WI38 (cell line): ENCODE measurements around the gene SLC25A10.
A peak's percentile ranks its signal among the peaks of the same experiment; 100 is the strongest.

Experiments used
- H3K4me3 ChIP-seq: 2 replicates; pipeline ENCODE4 v1.5.1; 2011; ENCODE audit warnings: low read depth, mild to moderate bottlenecking, control low read depth, low read length
- TF ChIP-seq, protein P1 (sequence below): IDR thresholded peaks from 2 replicates; pipeline ENCODE4 v1.5.1; 2012; ENCODE audit warnings: low read depth, mild to moderate bottlenecking, control low read depth, low read length

The SLC25A10 gene

GRCh38 chr17:81682565-81683207 is 29.4 kb upstream of the SLC25A10 start:
- TF ChIP-seq, protein P1, sequence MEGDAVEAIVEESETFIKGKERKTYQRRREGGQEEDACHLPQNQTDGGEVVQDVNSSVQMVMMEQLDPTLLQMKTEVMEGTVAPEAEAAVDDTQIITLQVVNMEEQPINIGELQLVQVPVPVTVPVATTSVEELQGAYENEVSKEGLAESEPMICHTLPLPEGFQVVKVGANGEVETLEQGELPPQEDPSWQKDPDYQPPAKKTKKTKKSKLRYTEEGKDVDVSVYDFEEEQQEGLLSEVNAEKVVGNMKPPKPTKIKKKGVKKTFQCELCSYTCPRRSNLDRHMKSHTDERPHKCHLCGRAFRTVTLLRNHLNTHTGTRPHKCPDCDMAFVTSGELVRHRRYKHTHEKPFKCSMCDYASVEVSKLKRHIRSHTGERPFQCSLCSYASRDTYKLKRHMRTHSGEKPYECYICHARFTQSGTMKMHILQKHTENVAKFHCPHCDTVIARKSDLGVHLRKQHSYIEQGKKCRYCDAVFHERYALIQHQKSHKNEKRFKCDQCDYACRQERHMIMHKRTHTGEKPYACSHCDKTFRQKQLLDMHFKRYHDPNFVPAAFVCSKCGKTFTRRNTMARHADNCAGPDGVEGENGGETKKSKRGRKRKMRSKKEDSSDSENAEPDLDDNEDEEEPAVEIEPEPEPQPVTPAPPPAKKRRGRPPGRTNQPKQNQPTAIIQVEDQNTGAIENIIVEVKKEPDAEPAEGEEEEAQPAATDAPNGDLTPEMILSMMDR = no peak
- H3K4me3 ChIP-seq = peak overlapping the region; percentile 96

GRCh38 chr17:81683208-81683583 is 28.9 kb upstream of the SLC25A10 start:
- peak overlapping the region; percentile 96 for H3K4me3 ChIP-seq
- TF ChIP-seq, protein P1 = no peak

DNA sequence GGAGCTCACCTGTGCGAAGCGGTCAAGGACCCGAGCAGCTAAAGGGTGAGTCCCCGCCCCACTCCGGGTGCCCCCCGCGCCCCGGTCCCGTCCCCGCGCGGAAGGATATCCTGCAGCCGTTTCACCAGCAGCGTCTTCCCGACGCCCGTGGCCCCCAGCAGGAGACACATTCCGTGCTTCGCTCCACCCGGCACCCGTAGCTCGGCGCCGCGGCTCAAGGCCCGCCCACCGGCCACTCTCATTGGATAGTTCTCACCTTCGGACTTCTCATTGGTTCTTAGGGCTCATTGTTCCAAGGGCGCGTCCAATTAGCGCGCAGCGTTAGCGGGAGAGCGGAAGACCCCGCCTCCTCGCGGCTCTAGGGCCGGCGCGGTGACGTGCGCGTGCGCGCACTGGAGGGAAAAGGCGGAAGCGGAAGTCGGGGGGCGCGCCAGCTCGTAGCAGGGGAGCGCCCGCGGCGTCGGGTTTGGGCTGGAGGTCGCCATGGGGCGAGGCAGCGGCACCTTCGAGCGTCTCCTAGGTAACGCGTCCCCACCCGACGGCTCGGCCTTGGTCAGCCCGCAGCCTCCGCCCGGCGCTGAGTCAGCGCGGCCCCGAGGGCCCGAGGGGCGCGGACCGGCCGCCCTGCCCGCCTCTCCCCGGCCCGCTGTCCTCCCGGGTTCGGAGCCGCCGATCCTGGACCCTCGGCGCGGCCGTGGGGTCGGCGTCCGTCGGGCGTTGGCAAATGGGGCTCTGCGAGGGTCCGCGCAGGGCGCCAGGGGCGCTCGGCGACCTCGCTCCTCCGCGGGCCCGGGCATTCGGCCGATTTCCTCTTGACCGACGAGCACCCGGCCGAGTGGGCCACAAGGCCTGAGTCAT is 28.3 kb upstream of the SLC25A10 start, which contains the start of the genes ARL16 and HGS:
TSS of gene ARL16 (minus strand) at position 214 of the 858 bp plus-strand sequence. CDS start at position 170, 44 bp downstream.
TSS of gene HGS (plus strand) at position 428 of the 858 bp plus-strand sequence. CDS start at position 484, 56 bp downstream.
- TF ChIP-seq, protein P1 = no peak
- peak within 1 kb of the TSS; percentile 96 for H3K4me3 ChIP-seq

DNA sequence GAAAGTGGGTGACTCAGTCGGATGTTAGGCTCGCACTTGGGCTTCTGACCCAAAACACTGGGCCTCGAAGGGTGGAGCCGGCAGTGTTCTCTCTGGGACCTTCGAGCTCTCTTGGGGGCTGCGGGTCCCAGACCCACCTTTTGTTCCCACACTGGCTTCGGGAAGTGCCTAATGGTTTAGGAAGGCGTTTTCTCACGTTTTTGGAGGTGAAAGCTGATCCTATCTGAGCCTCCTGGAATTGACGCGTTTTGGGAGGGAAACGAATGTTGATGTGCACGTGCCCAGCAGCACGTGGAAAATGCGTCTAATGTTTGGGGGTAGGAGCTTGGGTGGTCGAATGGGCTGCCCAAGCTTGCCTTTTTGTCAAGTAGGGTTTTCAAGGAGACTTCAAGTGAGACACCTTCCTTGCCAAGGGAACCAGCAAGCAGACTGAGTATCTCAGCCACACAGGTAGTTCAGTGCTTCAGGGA is 27.6 kb upstream of the SLC25A10 start:
- H3K4me3 ChIP-seq = peak overlapping the region; percentile 96
- TF ChIP-seq, protein P1 = no peak

DNA sequence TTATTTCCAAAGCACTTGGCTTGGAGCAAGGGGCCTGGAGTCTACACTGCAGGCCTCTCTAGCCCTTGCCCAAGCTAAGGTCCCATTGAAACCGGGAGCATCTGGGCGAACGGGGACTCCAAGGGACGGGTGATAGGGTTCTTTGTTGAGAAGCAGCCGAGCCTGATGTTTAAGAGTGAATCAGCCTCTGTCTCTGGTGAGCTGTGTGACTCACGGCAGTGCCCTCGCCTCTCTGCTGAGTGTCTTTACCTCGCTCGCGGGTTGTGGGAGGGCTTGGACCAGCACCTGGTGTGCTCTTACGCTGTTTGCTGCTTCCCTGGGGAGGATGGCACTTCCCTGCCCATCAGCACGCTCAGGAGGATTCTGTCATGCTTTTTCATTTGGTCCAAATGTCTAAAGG is 27.0 kb upstream of the SLC25A10 start:
- peak overlapping the region; percentile 96 for H3K4me3 ChIP-seq
- TF ChIP-seq, protein P1 = no peak

GRCh38 chr17:81686614-81687013 is 25.5 kb upstream of the SLC25A10 start:
- no peak overlapping the region for H3K4me3 ChIP-seq
- TF ChIP-seq, protein P1 = no peak
